Esophagus squamous epithelium (tissue), 4 donors: ENCODE measurements around the gene NUP50.

ENCODE experiments used
- CTCF ChIP-seq, 6 experiments: fragments of 450-650 bp in 4 of 6; fragments of 200-600 bp in 2 of 6; sonication (generic) in 2 of 6; IDR thresholded peaks; one replicate each; pipeline ENCODE4 v1.5.1; 2016 to 2019; ENCODE audit warnings: antibody characterized with exemption in 6 of 6, mild to moderate bottlenecking in 4 of 6, moderate library complexity in 4 of 6
- POLR2A ChIP-seq, 4 donors: fragments of 450-650 bp; IDR thresholded peaks; one replicate each; pipeline ENCODE4 v1.6.1; 2017; ENCODE audit warnings: antibody characterized with exemption in 4 of 4, mild to moderate bottlenecking in 4 of 4, moderate library complexity in 3 of 4

- TF ChIP-seq CTCF (IDR thresholded peaks at IDR 0.05) (no peak), POLR2A (IDR thresholded peaks at IDR 0.05) (no peak)
Observed at GRCh38 chr22:45208696-45208992, 44.9 kb downstream of the NUP50 start.
